H1 (cell line): ENCODE data around the gene SPHK1. TPM values are rescaled to one million over a fixed set of nuclear protein-coding genes. Genes with fewer than 3 reads are reported as not detected.

Experiments
- CTCF ChIA-PET: fragments of 300-600 bp; sonication (Branson Sonifier 250); formaldehyde crosslinking; loops from one replicate; lab custom pipeline; 2021; ENCODE audit not compliant: partially characterized antibody; lab: Charles Lee
- POLR2A ChIA-PET: fragments of 300-600 bp; sonication (Branson Sonifier 250); formaldehyde crosslinking; loops from one replicate; lab custom pipeline; 2021; ENCODE audit warnings: inconsistent platforms; ENCODE audit not compliant: partially characterized antibody; lab: Charles Lee
- DNase-seq, 2 experiments: peaks; one replicate each; pipeline versions ENCODE4 v3.0.0 to v3.0.0-alpha.2; 2010 to 2022; ENCODE audit warnings: low spot score in 2 of 2, low read depth in 1 of 2, mixed read lengths in 1 of 2
- FAIRE-seq: peaks from 2 replicates; lab custom pipeline; 2011; peaks lifted over from hg19 to GRCh38; lab: Jason Lieb, UNC
- H2AFZ ChIP-seq: 2 replicates; pipeline ENCODE4 v1.8.1; 2012; ENCODE audit warnings: low read length, inconsistent platforms
- H2AK5ac ChIP-seq: 2 replicates; pipeline ENCODE4 v1.6.1; 2013; ENCODE audit warnings: low read depth, low read length
- H2BK120ac ChIP-seq: replicated peaks from 2 replicates; pipeline ENCODE3; 2013; ENCODE audit warnings: low read depth, low read length, inconsistent platforms
- H2BK12ac ChIP-seq: 2 replicates; pipeline ENCODE4 v1.6.1; 2013; ENCODE audit warnings: low read depth, low read length
- H2BK15ac ChIP-seq: 2 replicates; pipeline ENCODE4 v1.6.1; 2013; ENCODE audit warnings: low read length
- H2BK20ac ChIP-seq: 2 replicates; pipeline ENCODE4 v1.6.1; 2013; ENCODE audit warnings: low read length
- H2BK5ac ChIP-seq: 2 replicates; pipeline ENCODE4 v1.6.1; 2013; ENCODE audit warnings: low read depth, low read length
- H3K14ac ChIP-seq: 2 replicates; pipeline ENCODE4 v1.6.1; 2013; ENCODE audit warnings: inconsistent platforms; ENCODE audit not compliant: insufficient read length
- H3K18ac ChIP-seq: 2 replicates; pipeline ENCODE4 v1.6.1; 2013; ENCODE audit warnings: low read length; ENCODE audit errors: extremely low read depth
- H3K23ac ChIP-seq: 2 replicates; pipeline ENCODE4 v1.6.1; 2013; ENCODE audit warnings: inconsistent platforms; ENCODE audit not compliant: insufficient read length
- H3K23me2 ChIP-seq: 2 replicates; pipeline ENCODE4 v1.6.1; 2013; ENCODE audit warnings: low read depth, low read length
- H3K27ac ChIP-seq: 2 replicates; pipeline ENCODE4 v1.6.1; 2011; ENCODE audit warnings: low read depth, low read length, inconsistent platforms
- H3K27me3 ChIP-seq, 4 experiments: replicated peaks in 1 of 4; 1 replicate in 1 of 4; 2 replicates in 3 of 4; pipeline versions ENCODE4 v1.6.1 to v1.8.1; 2011 to 2013; ENCODE audit warnings: low read length in 3 of 4, mild to moderate bottlenecking in 3 of 4, inconsistent platforms in 2 of 4, mixed read lengths in 2 of 4, moderate library complexity in 1 of 4; ENCODE audit not compliant: control insufficient read depth in 3 of 4, insufficient read depth in 3 of 4; ENCODE audit errors: extremely low read depth in 1 of 4
- H3K36me3 ChIP-seq, 4 experiments: 2 replicates each; pipeline versions ENCODE4 v1.6.1 to v1.8.1; 2011 to 2013; ENCODE audit warnings: mild to moderate bottlenecking in 4 of 4, low read length in 3 of 4, moderate library complexity in 2 of 4, control low read depth in 1 of 4, inconsistent platforms in 1 of 4; ENCODE audit not compliant: insufficient read depth in 4 of 4, control insufficient read depth in 2 of 4
- H3K4ac ChIP-seq: replicated peaks from 2 replicates; pipeline ENCODE3; 2013; ENCODE audit warnings: low read length, low read depth, mixed read lengths, inconsistent platforms; ENCODE audit not compliant: insufficient read length
- H3K4me1 ChIP-seq, 4 experiments: replicated peaks in 1 of 4; 1 replicate in 1 of 4; 2 replicates in 3 of 4; pipeline versions ENCODE4 v1.6.1 to v1.8.1; 2011 to 2013; ENCODE audit warnings: low read length in 3 of 4, inconsistent platforms in 2 of 4, mixed read lengths in 1 of 4; ENCODE audit not compliant: insufficient read depth in 4 of 4, control insufficient read depth in 3 of 4
- H3K4me2 ChIP-seq, 2 experiments: 2 replicates each; pipeline versions ENCODE4 v1.6.1 to v1.8.1; 2011 to 2013; ENCODE audit warnings: low read depth in 2 of 2, low read length in 2 of 2, control low read depth in 1 of 2, inconsistent platforms in 1 of 2, mild to moderate bottlenecking in 1 of 2; ENCODE audit not compliant: insufficient read depth in 1 of 2
- H3K4me3 ChIP-seq, 4 experiments: fragments of 200-600, 300-600 bp in 1 of 4; sonication (generic), shearing (Covaris generic), sonication (Bioruptor Twin) in 1 of 4; 2 replicates each; pipeline versions ENCODE4 v1.5.1 to v1.8.1; 2011 to 2016; ENCODE audit warnings: low read length in 4 of 4, low read depth in 3 of 4, control low read depth in 2 of 4, inconsistent platforms in 2 of 4, mild to moderate bottlenecking in 2 of 4, mixed read lengths in 1 of 4, moderate library complexity in 1 of 4; ENCODE audit not compliant: insufficient read depth in 2 of 4; ENCODE audit errors: extremely low read depth in 1 of 4
- H3K56ac ChIP-seq: replicated peaks from 2 replicates; pipeline ENCODE3; 2013; ENCODE audit warnings: low read depth, mild to moderate bottlenecking, mixed read lengths, low read length, inconsistent platforms; ENCODE audit not compliant: insufficient read length
- H3K79me1 ChIP-seq: 2 replicates; pipeline ENCODE4 v1.6.1; 2013; ENCODE audit warnings: low read depth, low read length, control low read depth
- H3K79me2 ChIP-seq, 2 experiments: 2 replicates each; pipeline versions ENCODE4 v1.6.1 to v1.8.1; 2012 to 2013; ENCODE audit warnings: low read length in 2 of 2, mild to moderate bottlenecking in 2 of 2, inconsistent platforms in 1 of 2; ENCODE audit not compliant: insufficient read depth in 2 of 2, control insufficient read depth in 1 of 2
- H3K9ac ChIP-seq, 4 experiments: replicated peaks in 1 of 4; 1 replicate in 1 of 4; 2 replicates in 3 of 4; pipeline versions ENCODE4 v1.6.1 to v1.8.1; 2011 to 2013; ENCODE audit warnings: low read depth in 3 of 4, low read length in 3 of 4, control low read depth in 2 of 4, mild to moderate bottlenecking in 2 of 4, moderate library complexity in 2 of 4, inconsistent platforms in 1 of 4; ENCODE audit errors: extremely low read depth in 1 of 4
- H3K9me3 ChIP-seq, 2 experiments: 2 replicates each; pipeline versions ENCODE4 v1.6.1 to v1.8.1; 2012 to 2013; ENCODE audit warnings: mild to moderate bottlenecking in 2 of 2, moderate library complexity in 2 of 2, control low read depth in 1 of 2, inconsistent platforms in 1 of 2, low read depth in 1 of 2, low read length in 1 of 2, mixed read lengths in 1 of 2; ENCODE audit not compliant: insufficient read depth in 2 of 2
- H4K20me1 ChIP-seq, 2 experiments: replicated peaks in 1 of 2; 2 replicates each; pipeline versions ENCODE3 to v1.8.1; 2011 to 2013; ENCODE audit warnings: inconsistent platforms in 2 of 2, low read length in 2 of 2, mild to moderate bottlenecking in 1 of 2; ENCODE audit not compliant: insufficient read depth in 2 of 2, control insufficient read depth in 1 of 2
- H4K5ac ChIP-seq: 2 replicates; pipeline ENCODE4 v1.6.1; 2013; ENCODE audit warnings: low read length, low read depth, mixed read lengths, inconsistent platforms; ENCODE audit not compliant: insufficient read length
- H4K8ac ChIP-seq: 2 replicates; pipeline ENCODE4 v1.8.0; 2013; ENCODE audit warnings: mild to moderate bottlenecking, moderate library complexity, low read length, inconsistent platforms; ENCODE audit not compliant: insufficient read depth; ENCODE audit errors: extremely low read depth
- H4K91ac ChIP-seq: replicated peaks from 2 replicates; pipeline ENCODE3; 2013; ENCODE audit warnings: low read length, mixed read lengths, inconsistent platforms; ENCODE audit not compliant: insufficient read length
- KDM5A ChIP-seq: fragments of 200-600 bp; IDR thresholded peaks from 2 replicates; pipeline ENCODE4 v1.7.1; 2012; ENCODE audit warnings: mild to moderate bottlenecking, low read length, inconsistent platforms, mixed read lengths
- RAD21 ChIP-seq, 2 experiments: IDR thresholded peaks in 1 of 2; conservative IDR thresholded peaks in 1 of 2; 2 replicates each; pipeline ENCODE4 v1.6.1; 2011; ENCODE audit warnings: low read depth in 2 of 2, low read length in 2 of 2, improper control_type of control experiment in 1 of 2, inconsistent platforms in 1 of 2, mild to moderate bottlenecking in 1 of 2, moderate library complexity in 1 of 2
- RBBP5 ChIP-seq: IDR thresholded peaks from 2 replicates; pipeline ENCODE4 v1.7.1; 2012; ENCODE audit warnings: low read depth, mild to moderate bottlenecking, inconsistent platforms, low read length, moderate library complexity, borderline replicate concordance
- SIRT6 ChIP-seq: IDR thresholded peaks from one replicate; pipeline ENCODE4 v1.7.1; 2012; ENCODE audit warnings: low read length, inconsistent platforms
- WGBS, 2 experiments: shearing (Covaris generic) in 1 of 2; methylation state at CpG; one replicate each; pipeline versions ENCODE4 v1.1.6 to v1.1.7; 2013 to 2015; ENCODE audit warnings: low lambda C conversion rate in 2 of 2, mixed read lengths in 2 of 2, inconsistent platforms in 1 of 2, low coverage in 1 of 2, missing lambda C conversion rate in 1 of 2; ENCODE audit not compliant: insufficient replicate concordance in 2 of 2, insufficient coverage in 1 of 2, insufficient read length in 1 of 2; ENCODE audit errors: extremely low coverage in 1 of 2, missing lambda C conversion rate in 1 of 2; 5-methylcytosine and 5-hydroxymethylcytosine counted together
- polyA plus RNA-seq, 7 experiments: library from polyadenylated mRNA; depleted of rRNA in 3 of 7; stranded (reverse) in 5 of 7; unstranded in 2 of 7; fragments of >200 nt in 5 of 7; fragments of 200-250 nt in 2 of 7; gene quantifications; 1 replicate in 5 of 7; 2 replicates in 1 of 7; 4 replicates in 1 of 7; pipeline versions ENCODE4 v1.2.1 to v1.2.3, GENCODE V29; 2011 to 2013; ENCODE audit warnings: missing spikeins in 2 of 7, mixed read lengths in 2 of 7
- total RNA-seq: library from RNA; stranded (reverse); fragmentation: NEBNext Ultra II Directional; extraction: Animal tissue kit (Norgen Biotek cat#: 25700); gene quantifications from 2 replicates; pipeline ENCODE4 v1.2.1, GENCODE V29; 2021
- TF ChIP-seq, protein P1 (sequence below), 3 experiments: IDR thresholded peaks; 1 replicate in 2 of 3; 2 replicates in 1 of 3; pipeline versions ENCODE4 v1.5.1 to v1.6.1; 2011; ENCODE audit warnings: low read length in 3 of 3, mild to moderate bottlenecking in 3 of 3, inconsistent platforms in 2 of 3, low read depth in 1 of 3, moderate library complexity in 1 of 3; ENCODE audit not compliant: insufficient read depth in 1 of 3; ENCODE audit errors: control extremely low read depth in 1 of 3

Gene SPHK1
- total and polyA plus RNA-seq, 2 of the 8 experiments (the other 6 are each of a cell fraction or from before 2014, with no cell fraction given): 2.4 TPM

- H4K8ac ChIP-seq: no peak overlapping the region
- H3K27me3 ChIP-seq: no peaks in the 10 kb centered on the region
- H2BK20ac ChIP-seq: no peak overlapping the region
- H4K91ac ChIP-seq: no peak overlapping the region
- H2BK12ac ChIP-seq: no peak overlapping the region
- H4K5ac ChIP-seq: no peak overlapping the region
- TF ChIP-seq SIRT6 (no peak), RAD21 (IDR thresholded peaks at IDR 0.05 in 1 of 2, conservative IDR thresholded peaks at IDR 0.05 in 1 of 2; ENCODE audit: low read depth in 2 of 2, low read length in 2 of 2) (peak; percentile 40 to 55), KDM5A (no peak), RBBP5 (no peak)
- TF ChIP-seq, protein P1, sequence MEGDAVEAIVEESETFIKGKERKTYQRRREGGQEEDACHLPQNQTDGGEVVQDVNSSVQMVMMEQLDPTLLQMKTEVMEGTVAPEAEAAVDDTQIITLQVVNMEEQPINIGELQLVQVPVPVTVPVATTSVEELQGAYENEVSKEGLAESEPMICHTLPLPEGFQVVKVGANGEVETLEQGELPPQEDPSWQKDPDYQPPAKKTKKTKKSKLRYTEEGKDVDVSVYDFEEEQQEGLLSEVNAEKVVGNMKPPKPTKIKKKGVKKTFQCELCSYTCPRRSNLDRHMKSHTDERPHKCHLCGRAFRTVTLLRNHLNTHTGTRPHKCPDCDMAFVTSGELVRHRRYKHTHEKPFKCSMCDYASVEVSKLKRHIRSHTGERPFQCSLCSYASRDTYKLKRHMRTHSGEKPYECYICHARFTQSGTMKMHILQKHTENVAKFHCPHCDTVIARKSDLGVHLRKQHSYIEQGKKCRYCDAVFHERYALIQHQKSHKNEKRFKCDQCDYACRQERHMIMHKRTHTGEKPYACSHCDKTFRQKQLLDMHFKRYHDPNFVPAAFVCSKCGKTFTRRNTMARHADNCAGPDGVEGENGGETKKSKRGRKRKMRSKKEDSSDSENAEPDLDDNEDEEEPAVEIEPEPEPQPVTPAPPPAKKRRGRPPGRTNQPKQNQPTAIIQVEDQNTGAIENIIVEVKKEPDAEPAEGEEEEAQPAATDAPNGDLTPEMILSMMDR (IDR thresholded peaks at IDR 0.05; ENCODE audit: control extremely low read depth in 1 of 3, insufficient read depth in 1 of 3, low read depth in 1 of 3, low read length in 3 of 3): peak; percentile 46 to 58 (median 57)
- no peaks in the 10 kb centered on the region for H3K36me3 ChIP-seq
- H3K23ac ChIP-seq: no peak overlapping the region
- H3K9me3 ChIP-seq: no peaks in the 10 kb centered on the region
- ChIA-PET POLR2A (interaction anchor here (0.7 to 3.0 kb wide), 4 partner anchors 19 to 34 kb away, joined by 3 to 9 read pairs (median 3); no protein-coding TSS in a partner anchor), CTCF (interaction anchor here (0.6 to 29.3 kb wide), 24 partner anchors 8 to 637 kb away, joined by 3 to 635 read pairs (median 4); partner anchors contain the start of genes PRPSAP1, QRICH2 and SPHK1)
- H3K4me3 ChIP-seq: no peak overlapping the region
- FAIRE-seq (no peak), DNase-seq (peak in 1 of 2 experiments; percentile 50)
- no peak overlapping the region for H3K14ac ChIP-seq
- no peak overlapping the region for H2BK5ac ChIP-seq
- peaks cover 0 to 4% (median 3%) of the 10 kb centered on the region in 4 experiments; a peak in 3 of 7 replicates for H3K4me1 ChIP-seq
- H2AFZ ChIP-seq: no peak overlapping the region
- H4K20me1 ChIP-seq: no peaks in the 10 kb centered on the region
- H3K4ac ChIP-seq: no peak overlapping the region
- no peak overlapping the region for H3K4me2 ChIP-seq
- H2BK15ac ChIP-seq: no peak overlapping the region
- no peak overlapping the region for H3K18ac ChIP-seq
- H3K79me2 ChIP-seq: no peaks in the 10 kb centered on the region
- H3K79me1 ChIP-seq: no peaks in the 10 kb centered on the region
- 71% methylated on average over 12 of the region's 12 CpGs; no CpG with 5 or more reads in 1 of the 2 experiments for WGBS, 2 experiments
- H3K9ac ChIP-seq: no peak overlapping the region
- H3K23me2 ChIP-seq: no peaks in the 10 kb centered on the region
- H2AK5ac ChIP-seq: no peak overlapping the region
- H3K27ac ChIP-seq: no peak overlapping the region
- H2BK120ac ChIP-seq: no peak overlapping the region
- H3K56ac ChIP-seq: no peak overlapping the region
Observed at GRCh38 chr17:76365256-76365903, 19.0 kb upstream of the SPHK1 start.
